Measurements from ENCODE around the gene MOB4.
"Not testable (repeated sequence)": the region's sequence is repeated elsewhere in the genome, so short reads cannot be mapped to it uniquely, and the experiment has no call there.

Gene MOB4

GRCh38 chr2:197513915-197514314 lies 2.0 kb upstream of the MOB4 start:
- FAIRE-seq (no peak), DNase-seq (ENCODE audit: low spot score) (no peak)

- FAIRE-seq (no peak), DNase-seq (ENCODE audit: low spot score) (no peak)
These were observed 1.1 kb upstream of the MOB4 start for GRCh38 chr2:197514754-197515153.

- FAIRE-seq (no peak), DNase-seq (ENCODE audit: low spot score) (no peak)
These were observed 539 bp upstream of the MOB4 start for GRCh38 chr2:197515315-197515738.

GRCh38 chr2:197516393-197516761 lies 511 bp downstream of the MOB4 start:
- DNase-seq (ENCODE audit: low spot score) = no peak
- no peak for FAIRE-seq

GRCh38 chr2:197517150-197517549 lies 1.3 kb downstream of the MOB4 start:
- FAIRE-seq (no peak), DNase-seq (ENCODE audit: low spot score) (no peak)

- DNase-seq (ENCODE audit: low spot score) = no peak
- FAIRE-seq = no peak
These were observed 22.5 kb downstream of the MOB4 start for GRCh38 chr2:197538412-197538811.

GRCh38 chr2:197539734-197540133 lies 23.9 kb downstream of the MOB4 start:
- no peak for DNase-seq (ENCODE audit: low spot score)
- no peak for FAIRE-seq

- DNase-seq (ENCODE audit: low spot score) = no peak
- FAIRE-seq = no peak
These were observed 27.3 kb downstream of the MOB4 start for GRCh38 chr2:197543206-197543605.

GRCh38 chr2:197547163-197547900 lies 31.5 kb downstream of the MOB4 start:
- DNase-seq (ENCODE audit: low spot score) (no peak), FAIRE-seq (no peak)

GRCh38 chr2:197548582-197548981 lies 32.7 kb downstream of the MOB4 start:
- no peak for DNase-seq (ENCODE audit: low spot score)
- no peak for FAIRE-seq

- not testable (repeated sequence) for DNase-seq (ENCODE audit: low spot score)
- FAIRE-seq = peak; percentile 18
These were observed 35.4 kb downstream of the MOB4 start for GRCh38 chr2:197551260-197551659.

GRCh38 chr2:197555467-197555866 lies 39.6 kb downstream of the MOB4 start:
- DNase-seq (ENCODE audit: low spot score) (no peak), FAIRE-seq (no peak)

- DNase-seq (ENCODE audit: low spot score) = no peak
- FAIRE-seq = no peak
These were observed 40.6 kb downstream of the MOB4 start for GRCh38 chr2:197556456-197556855.

- FAIRE-seq = no peak
- no peak for DNase-seq (ENCODE audit: low spot score)
These were observed 42.5 kb downstream of the MOB4 start for GRCh38 chr2:197558393-197558792.

GRCh38 chr2:197559681-197560080 lies 43.8 kb downstream of the MOB4 start:
- DNase-seq (ENCODE audit: low spot score) = no peak
- FAIRE-seq = no peak

GRCh38 chr2:197560146-197560665 lies 44.3 kb downstream of the MOB4 start:
- FAIRE-seq = no peak
- no peak for DNase-seq (ENCODE audit: low spot score)

- DNase-seq (ENCODE audit: low spot score) (peak; percentile 70), FAIRE-seq (peak; percentile 73)
These were observed 55.9 kb downstream of the MOB4 start for GRCh38 chr2:197571627-197572271.

- DNase-seq (ENCODE audit: low spot score) (no peak), FAIRE-seq (no peak)
These were observed 57.7 kb downstream of the MOB4 start for GRCh38 chr2:197573608-197574007.

GRCh38 chr2:197575987-197576386 lies 60.1 kb downstream of the MOB4 start:
- FAIRE-seq (no peak), DNase-seq (ENCODE audit: low spot score) (no peak)

GRCh38 chr2:197576631-197577030 lies 60.8 kb downstream of the MOB4 start:
- FAIRE-seq = no peak

GRCh38 chr2:197577446-197577845 lies 61.6 kb downstream of the MOB4 start:
- DNase-seq (ENCODE audit: low spot score) = no peak
- FAIRE-seq = no peak

More at GRCh38 chr2:197576631-197577030, 60.8 kb downstream of the MOB4 start:
- DNase-seq (ENCODE audit: low spot score) = no peak

GRCh38 chr2:197578294-197578693 lies 62.4 kb downstream of the MOB4 start:
- DNase-seq (ENCODE audit: low spot score); FAIRE-seq: not testable (repeated sequence)

GRCh38 chr2:197580166-197580565 lies 64.3 kb downstream of the MOB4 start:
- not testable (repeated sequence) for DNase-seq (ENCODE audit: low spot score); FAIRE-seq
